Measurements from ENCODE around the gene FXN. TPM values are rescaled to one million over a fixed set of nuclear protein-coding genes. Genes with fewer than 3 reads are reported as not detected.
"Not testable (repeated sequence)": the region's sequence is repeated elsewhere in the genome, so short reads cannot be mapped to it uniquely, and the experiment has no call there.

The FXN gene
- total RNA-seq, 1 experiment from 2014 or later: 17.9 TPM

DNA sequence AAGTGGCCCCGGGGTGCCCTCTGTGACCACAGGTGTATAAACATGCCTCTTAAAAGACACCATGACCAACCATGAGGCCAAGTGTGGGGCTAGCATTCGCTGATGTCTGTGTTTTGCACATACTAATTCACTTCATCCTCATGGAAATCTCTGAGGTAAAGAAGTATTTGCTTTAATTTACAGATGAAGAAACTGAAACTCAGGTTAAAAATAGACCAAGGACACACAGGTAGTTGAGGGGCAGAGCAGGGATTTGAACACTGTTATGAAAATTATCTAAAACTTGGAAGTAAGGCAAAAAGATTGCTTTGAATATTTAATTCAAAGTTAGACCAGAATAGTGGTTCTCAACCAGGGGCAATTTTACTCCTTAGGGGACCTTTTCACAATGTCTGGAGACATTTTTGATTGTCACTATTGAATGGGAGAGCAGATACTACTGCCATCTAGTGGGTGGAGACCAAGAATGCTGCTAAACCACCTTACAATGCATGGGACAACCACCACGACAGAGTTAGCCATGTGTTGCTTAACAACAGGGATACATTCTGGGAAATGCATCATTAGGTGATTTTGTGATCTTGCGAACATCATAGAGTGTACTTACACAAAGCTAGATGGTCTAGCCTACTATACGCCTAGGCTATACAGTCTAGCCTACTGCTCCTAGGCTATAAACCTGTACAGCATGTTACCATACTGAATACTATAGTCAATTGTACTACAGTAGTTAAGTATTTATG is 8.0 kb upstream of the FXN start:
- DNase-seq (ENCODE audit: low spot score): peak; percentile 62

DNA sequence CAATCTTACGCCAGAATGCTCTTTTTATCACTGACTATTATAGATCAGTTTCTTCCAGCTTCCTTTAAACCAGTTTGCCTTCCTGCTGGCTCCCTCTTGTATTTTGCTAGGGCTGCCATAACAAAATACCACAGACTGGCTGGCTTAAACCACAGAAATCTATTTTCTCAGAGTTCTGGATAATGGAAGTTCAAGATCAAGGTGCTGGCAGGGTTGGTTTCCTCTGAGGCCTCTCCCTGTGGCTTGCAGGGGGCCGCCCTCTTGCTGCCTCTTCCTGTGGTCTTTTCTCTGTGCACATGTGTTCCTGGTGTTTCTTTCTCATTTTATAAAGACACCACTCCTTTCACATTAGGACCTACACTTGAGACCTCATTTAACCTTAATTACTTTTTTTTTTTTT is 6.8 kb upstream of the FXN start:
- DNase-seq (ENCODE audit: low spot score): no peak

DNA sequence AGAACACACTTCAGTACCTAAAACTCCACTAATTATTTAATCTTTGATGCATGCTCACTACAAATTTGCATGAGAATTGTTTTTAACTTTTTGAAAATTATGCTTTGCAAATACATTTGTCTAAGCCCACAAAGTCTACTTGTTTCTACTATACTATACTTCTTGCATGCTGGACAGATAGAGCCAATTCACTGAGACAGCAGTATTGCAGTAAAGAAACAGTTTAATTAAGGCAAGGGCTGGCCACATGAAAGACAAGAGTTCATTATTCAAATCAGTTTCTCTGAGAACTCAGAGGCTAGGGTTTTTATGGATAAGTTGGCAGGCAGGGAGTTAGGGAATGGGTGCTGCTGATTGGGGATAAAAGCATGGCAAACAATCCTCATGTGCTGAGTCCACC is 6.0 kb upstream of the FXN start:
- DNase-seq (ENCODE audit: low spot score): no peak

DNA sequence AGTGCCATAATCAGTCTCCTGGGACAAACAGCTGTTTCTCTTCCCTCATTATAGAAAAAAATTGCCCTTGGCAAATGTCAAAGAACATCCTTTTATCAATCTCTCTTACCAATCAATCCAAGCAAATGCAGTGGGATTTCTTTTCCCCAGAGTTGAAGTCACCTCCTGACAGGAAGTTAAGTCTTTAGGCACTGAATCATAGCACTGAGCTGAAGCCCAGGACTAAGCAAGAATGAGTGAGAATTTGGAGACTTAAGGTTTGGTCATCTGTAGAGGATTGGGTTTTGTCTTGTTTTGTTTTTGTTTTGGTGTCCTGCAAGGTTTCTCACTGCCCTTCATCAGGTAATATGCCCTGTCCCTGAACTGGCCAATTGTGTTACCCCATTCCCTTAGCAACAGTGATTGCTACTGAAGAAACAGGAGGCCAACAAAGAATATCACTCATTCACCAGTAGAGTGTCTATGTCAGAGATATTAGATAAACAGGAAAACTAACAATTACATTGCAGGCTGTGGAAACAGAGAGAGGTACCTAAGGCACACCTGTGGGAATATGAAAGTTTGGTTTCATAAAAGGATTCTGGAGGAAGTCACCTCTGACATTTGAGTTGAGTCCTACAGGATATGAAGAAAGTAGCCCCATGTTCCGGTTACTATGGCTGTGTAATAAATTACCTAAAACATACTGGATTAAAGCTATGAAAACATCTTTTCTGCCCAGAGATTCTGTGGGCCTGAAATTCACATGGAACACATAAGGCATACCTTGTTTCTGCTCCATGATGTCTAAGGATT is 4.5 kb upstream of the FXN start:
- DNase-seq (ENCODE audit: low spot score): no peak

DNA sequence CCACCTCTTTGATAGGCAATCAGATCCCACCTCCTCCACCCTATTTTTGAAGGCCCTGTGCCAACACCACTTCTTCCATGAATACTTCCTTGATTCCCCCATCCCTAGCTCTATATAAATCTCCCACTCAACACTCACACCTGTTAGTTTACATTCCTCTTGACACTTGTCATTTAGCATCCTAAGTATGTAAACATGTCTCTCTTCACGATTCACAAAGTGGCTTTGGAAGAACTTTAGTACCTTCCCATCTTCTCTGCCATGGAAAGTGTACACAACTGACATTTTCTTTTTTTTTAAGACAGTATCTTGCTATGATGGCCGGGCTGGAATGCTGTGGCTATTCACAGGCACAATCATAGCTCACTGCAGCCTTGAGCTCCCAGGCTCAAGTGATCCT is 1.5 kb upstream of the FXN start:
- no peak for DNase-seq (ENCODE audit: low spot score)

DNA sequence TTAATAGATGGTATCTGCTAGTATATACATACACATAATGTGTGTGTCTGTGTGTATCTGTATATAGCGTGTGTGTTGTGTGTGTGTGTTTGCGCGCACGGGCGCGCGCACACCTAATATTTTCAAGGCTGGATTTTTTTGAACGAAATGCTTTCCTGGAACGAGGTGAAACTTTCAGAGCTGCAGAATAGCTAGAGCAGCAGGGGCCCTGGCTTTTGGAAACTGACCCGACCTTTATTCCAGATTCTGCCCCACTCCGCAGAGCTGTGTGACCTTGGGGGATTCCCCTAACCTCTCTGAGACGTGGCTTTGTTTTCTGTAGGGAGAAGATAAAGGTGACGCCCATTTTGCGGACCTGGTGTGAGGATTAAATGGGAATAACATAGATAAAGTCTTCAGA is 757 bp downstream of the FXN start:
- DNase-seq (ENCODE audit: low spot score): no peak

DNA sequence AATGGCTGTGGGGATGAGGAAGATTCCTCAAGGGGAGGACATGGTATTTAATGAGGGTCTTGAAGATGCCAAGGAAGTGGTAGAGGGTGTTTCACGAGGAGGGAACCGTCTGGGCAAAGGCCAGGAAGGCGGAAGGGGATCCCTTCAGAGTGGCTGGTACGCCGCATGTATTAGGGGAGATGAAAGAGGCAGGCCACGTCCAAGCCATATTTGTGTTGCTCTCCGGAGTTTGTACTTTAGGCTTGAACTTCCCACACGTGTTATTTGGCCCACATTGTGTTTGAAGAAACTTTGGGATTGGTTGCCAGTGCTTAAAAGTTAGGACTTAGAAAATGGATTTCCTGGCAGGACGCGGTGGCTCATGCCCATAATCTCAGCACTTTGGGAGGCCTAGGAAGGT is 1.2 kb downstream of the FXN start:
- DNase-seq (ENCODE audit: low spot score): no peak

DNA sequence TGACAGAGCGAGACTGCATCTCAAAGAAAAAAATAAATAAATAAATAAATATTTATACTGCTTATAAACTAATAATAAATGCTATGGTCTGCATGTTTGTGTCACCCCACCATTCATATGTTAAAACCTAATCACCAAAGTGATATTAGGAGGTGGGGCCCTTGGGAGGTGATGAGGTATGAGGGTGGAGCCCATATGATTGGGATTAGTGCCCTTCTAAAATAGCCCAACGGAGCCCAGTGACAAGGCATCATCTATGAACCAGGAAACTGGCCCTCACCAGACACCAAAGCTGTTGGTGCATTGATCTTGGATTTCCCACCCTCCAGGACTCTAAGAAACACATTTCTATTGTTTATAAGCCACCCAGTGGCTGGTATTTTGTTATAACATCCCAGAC is 5.1 kb downstream of the FXN start:
- no peak for DNase-seq (ENCODE audit: low spot score)

DNA sequence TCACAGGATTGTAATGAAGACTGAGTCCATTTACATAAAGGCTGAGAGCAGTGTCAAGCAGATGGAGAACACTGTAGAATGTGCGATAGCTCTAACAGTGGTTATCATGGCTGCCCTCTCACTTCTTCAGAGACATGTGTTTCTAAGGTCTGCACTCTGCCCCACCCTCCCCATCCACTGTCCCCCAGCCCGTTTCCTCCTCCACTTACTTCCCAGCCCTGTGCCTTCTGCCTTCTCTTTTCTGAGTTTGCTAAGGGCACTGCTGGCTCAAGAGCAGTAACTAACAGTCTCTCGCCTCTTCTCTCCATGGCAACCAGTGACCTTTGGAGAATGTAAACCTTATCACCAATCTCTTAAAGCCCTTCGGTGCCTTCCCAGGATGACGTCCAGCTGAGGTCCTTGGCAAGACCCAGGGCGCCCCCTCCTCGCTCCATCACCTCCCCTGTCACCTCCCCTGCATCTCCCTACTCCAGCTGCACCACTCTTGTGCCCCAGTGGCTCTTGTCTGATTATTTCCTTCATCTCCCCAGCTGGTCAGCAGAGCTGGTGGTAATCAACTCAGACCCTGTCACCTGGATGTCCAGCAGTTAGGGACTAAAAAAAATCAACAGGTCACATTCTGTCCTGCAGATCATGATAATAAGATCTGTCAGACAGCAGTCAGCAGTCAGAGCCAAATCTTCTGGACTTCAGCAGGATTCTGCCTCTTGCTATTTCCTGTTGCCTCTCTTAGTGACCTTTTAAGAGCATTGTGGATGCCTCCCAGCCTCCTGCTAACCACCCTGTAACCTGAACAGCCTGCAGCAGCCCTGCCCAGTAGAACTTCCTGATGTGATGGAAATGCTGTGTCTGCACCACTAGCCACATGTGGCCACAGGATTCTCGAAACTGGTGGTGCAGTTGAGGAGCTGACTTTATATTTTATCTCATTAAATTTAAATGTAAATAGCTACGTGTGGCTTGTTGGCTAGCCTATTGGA is 9.0 kb downstream of the FXN start:
- peak; percentile 62 for DNase-seq (ENCODE audit: low spot score)

DNA sequence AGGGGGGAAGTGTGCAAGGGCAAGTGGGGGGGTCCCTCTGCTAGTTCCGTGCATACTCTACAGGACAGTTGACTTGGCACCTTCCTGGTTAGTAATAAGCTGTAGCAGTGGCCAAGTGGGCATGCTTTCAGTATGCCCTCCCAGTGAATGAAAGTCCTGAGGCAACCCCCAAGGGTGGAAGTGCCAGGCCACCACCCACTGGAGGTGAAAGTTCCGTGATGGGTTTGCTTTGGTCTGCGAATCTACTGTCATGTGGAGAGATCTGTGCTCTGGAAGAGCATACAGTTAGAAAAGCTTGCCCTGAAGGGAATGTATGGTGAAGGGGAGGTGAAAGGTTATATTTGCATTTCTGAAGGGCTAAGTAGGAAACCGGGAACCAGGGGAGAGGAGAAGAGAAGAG is 10.3 kb downstream of the FXN start:
- DNase-seq (ENCODE audit: low spot score): no peak

DNA sequence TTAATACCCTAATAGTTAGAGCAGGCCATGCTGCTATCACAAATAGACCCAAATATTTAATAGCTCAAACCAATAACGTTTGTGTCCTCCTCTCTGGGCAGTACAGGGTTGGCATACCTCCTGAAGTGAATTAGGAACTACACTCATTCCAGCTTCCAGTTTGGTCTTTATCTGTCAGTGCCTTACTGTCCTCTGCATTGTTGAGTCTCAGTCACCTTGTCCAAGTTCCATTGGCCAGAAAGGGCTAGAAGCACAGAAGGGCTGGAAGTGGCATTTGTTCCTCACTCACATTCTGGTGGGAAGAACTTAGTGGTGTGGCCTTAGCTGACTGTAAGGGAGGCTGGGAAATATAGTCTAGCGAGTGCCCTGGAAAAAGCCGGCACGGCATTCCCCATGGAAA is 11.2 kb downstream of the FXN start:
- DNase-seq (ENCODE audit: low spot score): no peak

DNA sequence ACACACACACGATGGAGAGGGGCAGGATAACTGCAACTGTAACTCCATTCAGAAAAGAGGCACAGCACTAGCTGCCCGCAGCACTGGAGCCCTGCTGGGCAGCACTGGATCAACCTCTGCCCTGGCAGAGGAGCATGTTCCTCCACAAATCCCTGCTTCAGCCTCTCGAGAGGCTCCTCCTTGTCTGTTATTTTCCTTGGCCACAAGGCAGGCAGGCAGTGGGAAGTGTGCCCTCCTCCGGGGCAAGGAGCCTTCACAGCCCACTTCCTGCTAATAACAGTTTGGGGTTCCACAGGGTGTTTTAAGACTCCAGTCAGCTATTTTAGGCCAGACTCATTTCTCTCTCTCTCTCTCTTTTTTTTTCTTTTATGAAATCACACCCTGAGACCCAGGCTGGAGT is 11.8 kb downstream of the FXN start:
- no peak for DNase-seq (ENCODE audit: low spot score)

DNA sequence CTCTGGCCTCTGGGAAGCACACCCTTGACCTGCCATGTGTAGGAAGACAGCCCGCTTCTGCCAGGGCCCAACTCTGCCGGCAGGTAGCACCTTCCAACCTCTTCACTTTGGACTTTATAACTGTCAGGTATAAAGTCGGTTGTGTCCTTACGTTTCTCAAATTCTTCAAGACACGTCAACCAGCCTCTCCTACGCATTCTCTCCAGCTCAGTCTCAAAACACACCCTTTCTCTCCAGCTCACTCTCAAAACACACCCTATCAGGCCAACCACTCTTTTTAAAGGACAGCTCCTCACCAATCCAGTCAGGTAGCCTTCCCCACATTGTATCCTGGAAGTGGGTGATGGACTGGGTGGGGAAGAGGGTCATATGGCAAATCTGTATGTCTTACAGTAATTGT is 13.5 kb downstream of the FXN start:
- no peak for DNase-seq (ENCODE audit: low spot score)

DNA sequence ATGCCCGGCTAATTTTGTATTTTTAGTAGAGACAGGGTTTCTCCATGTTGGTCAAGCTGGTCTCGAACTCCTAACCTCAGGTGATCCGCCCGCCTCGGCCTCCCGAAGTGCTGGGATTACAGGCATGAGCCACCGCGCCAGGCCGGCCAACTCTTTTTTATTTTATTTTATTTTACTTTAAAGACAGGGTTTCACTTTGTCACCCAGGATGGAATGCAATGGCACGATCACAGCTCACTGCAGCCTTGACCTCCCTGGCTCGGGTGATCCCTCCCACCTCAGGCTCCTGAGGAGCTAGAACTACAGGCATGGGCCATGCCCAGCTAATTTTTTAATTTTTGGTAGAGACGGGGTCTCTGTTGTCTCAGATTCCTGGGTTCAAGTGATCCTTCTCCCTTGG is 15.4 kb downstream of the FXN start:
- DNase-seq (ENCODE audit: low spot score): not testable (repeated sequence)

DNA sequence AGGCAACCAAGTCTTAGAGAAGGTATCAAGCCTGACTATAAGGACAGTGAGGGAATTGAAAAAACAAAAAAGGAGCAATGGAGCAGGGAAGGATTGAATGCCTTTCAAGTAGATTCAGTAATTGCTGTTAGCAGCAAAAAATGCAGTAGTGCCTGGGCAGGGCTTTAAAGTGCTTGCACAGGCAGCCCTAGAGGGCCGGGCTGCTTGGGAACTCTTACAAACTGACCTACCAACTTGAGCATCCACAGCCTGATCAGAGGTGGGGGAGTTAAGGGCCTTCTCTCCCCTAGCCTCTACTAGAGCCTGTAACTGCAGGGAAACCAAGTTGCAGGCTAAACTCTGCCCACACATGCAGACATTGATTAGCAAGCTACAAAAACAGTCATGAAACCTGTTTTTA is 19.4 kb downstream of the FXN start:
- no peak for DNase-seq (ENCODE audit: low spot score)

DNA sequence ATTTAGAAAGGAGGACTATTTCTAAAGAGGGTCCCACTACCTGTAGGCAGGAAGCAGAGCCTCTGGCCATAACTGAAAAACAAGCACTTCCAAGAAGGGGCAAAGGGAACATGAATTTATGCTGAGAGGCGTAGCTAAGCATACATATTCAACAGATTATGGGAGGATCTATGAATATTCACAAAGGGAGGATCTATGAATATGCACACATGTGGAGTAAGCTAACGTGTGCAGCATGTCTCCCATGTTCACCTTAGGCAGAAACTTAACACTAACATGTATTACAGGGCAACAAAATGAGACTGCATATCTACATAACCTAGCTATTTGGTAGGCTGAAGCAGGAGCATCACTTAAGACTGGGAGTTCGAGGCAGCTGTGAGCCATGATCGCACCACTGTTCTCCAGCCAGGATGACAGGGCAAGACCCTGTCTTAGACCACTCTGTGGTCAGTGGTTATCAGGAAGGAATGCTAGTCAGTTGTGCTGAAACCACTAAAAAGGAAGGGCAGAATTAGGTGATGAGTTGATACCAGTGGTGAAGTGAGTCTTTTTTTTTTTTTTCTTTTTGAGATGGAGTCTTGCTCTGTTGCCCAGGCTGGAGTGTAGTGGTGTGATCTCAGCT is 20.8 kb downstream of the FXN start:
- no peak for DNase-seq (ENCODE audit: low spot score)

DNA sequence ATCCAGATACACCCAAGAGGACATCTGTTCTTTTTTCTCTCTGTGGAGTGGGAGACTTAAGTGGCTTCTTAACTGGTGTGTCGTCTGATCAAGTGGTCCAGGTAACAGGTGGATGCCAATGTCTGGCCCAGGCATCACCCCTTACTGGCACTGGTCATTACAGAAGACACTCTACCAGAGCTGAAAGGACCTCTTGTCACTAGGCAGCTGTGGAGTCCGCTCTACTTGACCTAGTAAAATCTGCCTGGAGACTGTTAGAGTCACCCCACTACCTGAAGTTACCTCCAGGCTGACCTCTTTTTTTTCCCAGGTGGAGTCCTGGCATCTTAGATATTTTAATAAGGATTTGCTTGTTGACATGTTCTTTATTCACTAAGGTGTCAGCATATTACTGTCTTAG is 22.5 kb downstream of the FXN start:
- no peak for DNase-seq (ENCODE audit: low spot score)

DNA sequence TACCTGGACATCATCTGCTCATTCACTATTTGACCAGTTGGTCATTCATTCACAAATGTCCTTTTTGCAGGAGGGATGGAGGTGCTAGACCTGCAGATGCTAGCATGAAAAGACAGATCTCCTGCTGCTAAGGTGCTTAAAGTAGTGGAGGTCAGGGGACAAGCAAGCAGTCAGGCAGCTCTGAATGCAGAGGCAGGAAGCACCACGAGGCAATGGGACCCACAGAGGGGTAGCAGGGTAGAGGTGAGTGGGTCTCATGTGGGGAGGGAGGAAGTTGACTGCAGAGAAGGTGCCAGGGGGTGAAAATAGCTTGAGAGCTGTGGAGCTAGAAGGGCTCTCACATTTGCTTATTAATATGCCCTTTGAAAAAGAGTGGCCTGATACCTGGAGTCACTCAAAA is 25.2 kb downstream of the FXN start:
- DNase-seq (ENCODE audit: low spot score): no peak

DNA sequence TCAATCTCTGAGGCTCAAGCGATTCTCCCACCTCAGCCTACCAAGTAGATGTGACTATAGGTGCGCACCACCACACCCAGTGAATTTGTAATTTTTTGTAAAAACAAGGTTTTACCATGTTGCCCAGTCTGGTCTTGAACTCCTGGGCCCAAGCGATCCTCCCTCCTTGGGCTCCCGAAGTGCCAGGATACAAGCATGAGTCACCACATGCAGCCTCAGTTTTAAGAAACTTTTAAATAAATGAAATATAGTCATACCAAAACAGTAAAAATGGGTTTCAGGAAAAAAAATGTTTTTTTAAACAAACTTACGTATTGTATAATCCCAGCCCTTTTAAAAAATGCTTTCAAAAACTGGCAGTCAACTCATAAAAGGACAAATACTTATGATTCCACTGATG is 26.6 kb downstream of the FXN start:
- DNase-seq (ENCODE audit: low spot score): no peak

DNA sequence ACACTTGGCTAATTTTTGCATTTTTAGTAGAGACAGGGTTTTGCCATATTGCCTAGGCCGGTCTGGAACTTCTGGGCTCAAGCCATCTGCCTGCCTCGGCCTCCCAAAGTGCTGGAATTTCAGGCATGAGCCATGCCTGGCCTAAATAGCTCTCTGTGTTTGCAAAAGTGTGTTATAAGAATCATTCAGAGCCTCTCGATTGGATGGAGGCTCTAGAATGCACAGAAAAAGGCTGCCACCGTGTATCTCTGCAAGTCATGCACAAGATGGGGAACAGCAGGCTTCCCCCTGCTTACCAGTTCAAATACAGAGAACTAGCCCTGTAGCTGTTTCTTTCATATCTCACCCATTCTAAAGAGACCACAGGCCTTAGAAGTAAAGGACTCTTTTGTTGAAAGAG is 28.3 kb downstream of the FXN start:
- no peak for DNase-seq (ENCODE audit: low spot score)

DNA sequence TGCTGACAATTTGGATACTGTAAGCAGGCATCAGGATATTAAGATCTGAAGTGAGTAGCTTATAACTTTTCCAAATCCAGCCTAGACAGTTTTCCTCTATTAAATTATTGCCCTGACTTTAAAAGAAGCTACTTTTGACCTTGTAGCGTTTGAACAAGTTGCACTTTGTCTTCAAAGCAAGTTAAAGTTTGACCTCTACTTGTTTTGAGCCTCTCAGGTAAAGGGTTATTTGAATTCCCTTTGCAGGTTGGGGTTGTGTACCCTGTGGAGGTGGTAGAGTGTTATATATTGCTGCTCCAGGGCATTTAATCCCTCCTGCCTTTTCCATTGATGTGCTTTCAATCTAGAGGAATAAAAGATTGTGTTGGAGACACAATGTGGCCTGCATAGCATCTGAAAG is 30.1 kb downstream of the FXN start:
- DNase-seq (ENCODE audit: low spot score): no peak

DNA sequence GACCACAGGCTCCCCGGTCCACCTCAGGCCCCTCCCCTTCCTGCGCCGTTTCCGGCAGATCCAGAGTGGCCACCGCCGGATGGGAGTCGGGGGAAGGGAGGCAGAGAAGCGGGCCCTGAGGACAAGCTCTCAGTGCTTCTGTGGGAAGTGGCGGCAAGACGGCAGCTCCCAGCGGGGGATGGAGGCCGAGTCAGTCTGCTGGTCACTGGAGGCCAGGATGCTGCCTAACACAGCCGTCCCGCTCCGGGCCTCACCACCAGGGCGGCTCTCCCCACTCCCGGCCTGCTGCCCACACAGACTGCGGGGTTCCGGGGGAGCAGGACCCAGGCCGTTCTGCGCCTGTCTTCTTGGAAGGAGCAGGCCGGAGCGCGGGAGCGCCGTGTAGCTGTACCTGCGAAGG is 31.4 kb downstream of the FXN start:
- DNase-seq (ENCODE audit: low spot score): no peak

All from H4 (cell line).